ENCODE measurements around the gene SYTL3.
A peak's percentile ranks its signal among the peaks of the same experiment; 100 is the strongest.

SYTL3 gene

GRCh38 chr6:158715330-158716311 lies 65.8 kb downstream of the SYTL3 start:
- no peak overlapping the region for H2AFZ ChIP-seq (ENCODE audit: low read length)
- no peak for TF ChIP-seq EZH2phosphoT487 (IDR thresholded peaks at IDR 0.05; ENCODE audit: borderline replicate concordance)
- TF ChIP-seq, protein P1, sequence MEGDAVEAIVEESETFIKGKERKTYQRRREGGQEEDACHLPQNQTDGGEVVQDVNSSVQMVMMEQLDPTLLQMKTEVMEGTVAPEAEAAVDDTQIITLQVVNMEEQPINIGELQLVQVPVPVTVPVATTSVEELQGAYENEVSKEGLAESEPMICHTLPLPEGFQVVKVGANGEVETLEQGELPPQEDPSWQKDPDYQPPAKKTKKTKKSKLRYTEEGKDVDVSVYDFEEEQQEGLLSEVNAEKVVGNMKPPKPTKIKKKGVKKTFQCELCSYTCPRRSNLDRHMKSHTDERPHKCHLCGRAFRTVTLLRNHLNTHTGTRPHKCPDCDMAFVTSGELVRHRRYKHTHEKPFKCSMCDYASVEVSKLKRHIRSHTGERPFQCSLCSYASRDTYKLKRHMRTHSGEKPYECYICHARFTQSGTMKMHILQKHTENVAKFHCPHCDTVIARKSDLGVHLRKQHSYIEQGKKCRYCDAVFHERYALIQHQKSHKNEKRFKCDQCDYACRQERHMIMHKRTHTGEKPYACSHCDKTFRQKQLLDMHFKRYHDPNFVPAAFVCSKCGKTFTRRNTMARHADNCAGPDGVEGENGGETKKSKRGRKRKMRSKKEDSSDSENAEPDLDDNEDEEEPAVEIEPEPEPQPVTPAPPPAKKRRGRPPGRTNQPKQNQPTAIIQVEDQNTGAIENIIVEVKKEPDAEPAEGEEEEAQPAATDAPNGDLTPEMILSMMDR (conservative IDR thresholded peaks at IDR 0.05; ENCODE audit: low read length), result no peak
- H3K4me2 ChIP-seq (ENCODE audit: low read depth, low read length, poor library complexity, severe bottlenecking), result no peak overlapping the region

DNA sequence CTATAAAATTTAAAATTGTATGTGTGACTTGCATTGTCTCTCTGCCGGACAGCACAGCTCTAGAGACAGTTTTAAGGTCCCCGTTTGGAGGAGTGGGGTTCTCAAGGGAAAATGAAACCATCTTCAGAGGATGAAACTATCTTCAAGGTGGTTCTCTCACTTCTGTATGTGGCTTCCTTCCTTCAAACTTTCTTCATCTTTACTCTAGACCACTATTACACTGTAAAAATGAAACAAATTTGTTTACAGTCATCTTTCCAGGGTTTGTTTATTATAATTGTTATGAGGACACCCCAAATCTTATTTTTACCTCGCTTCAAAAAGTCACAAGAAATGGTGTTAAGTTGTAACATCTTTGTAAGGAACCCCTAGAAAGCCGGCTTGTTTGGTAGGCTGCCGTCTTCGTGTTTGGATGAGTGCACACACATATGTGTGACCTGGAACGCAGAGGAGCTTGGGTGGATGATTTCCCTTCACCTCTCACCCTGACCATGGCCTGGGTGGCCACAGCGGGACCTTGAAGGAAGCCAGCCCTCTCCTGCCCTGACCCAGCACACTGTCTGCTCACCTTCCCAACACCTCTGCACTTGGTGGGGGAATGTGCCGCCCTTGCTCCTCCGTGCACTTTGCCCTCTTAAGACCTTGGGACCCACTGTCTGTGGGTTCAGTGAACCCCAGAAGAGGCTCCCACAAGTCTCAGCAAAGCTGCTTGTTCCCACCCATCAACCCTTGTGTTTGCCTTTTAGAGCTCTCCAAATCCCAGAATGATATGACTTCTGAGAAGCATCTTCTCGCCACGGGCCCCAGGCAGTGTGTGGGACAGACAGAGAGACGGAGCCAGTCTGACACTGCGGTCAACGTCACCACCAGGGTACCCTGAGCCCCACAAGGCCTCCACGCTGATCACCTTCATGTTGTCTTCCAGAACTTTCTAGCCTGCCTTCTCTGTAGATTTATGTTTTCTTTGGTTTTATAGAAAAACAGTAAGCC lies 67.8 kb downstream of the SYTL3 start:
- Histone ChIP-seq H2AFZ (ENCODE audit: low read length) (no peak overlapping the region), H3K9me2 (replicated peaks; ENCODE audit: low read depth, low read length) (no peaks in the 10 kb centered on the region), H3K9me3 (ENCODE audit: insufficient read depth, low read depth, low read length) (no peaks in the 10 kb centered on the region), H3K4me3 (ENCODE audit: low read length, poor library complexity, severe bottlenecking) (no peak overlapping the region), H3K79me2 (ENCODE audit: insufficient read depth, low read length) (no peaks in the 10 kb centered on the region), H4K20me1 (ENCODE audit: insufficient read depth, low read length, poor library complexity, severe bottlenecking) (no peaks in the 10 kb centered on the region), H3K9ac (ENCODE audit: low read depth, low read length, poor library complexity, severe bottlenecking) (no peak overlapping the region), H3K36me3 (ENCODE audit: insufficient read depth, low read length) (no peaks in the 10 kb centered on the region), H3K4me1 (ENCODE audit: insufficient read depth, low read length, poor library complexity, severe bottlenecking) (peaks cover 22% of the 10 kb centered on the region), H3K27me3 (ENCODE audit: insufficient read depth, low read length, poor library complexity, severe bottlenecking) (no peaks in the 10 kb centered on the region), H3K4me2 (ENCODE audit: low read depth, low read length, poor library complexity, severe bottlenecking) (no peak overlapping the region), H3F3A (ENCODE audit: low read depth) (no peaks in the 10 kb centered on the region)
- TF ChIP-seq, protein P1 (conservative IDR thresholded peaks at IDR 0.05; ENCODE audit: low read length), result no peak

More at GRCh38 chr6:158715330-158716311, 65.8 kb downstream of the SYTL3 start:
- H3F3A ChIP-seq (ENCODE audit: low read depth), result no peaks in the 10 kb centered on the region
- no peaks in the 10 kb centered on the region for H3K9me3 ChIP-seq (ENCODE audit: insufficient read depth, low read depth, low read length)
- H3K27me3 ChIP-seq (ENCODE audit: insufficient read depth, low read length, poor library complexity, severe bottlenecking), result no peaks in the 10 kb centered on the region
- no peaks in the 10 kb centered on the region for H3K36me3 ChIP-seq (ENCODE audit: insufficient read depth, low read length)
- H3K9ac ChIP-seq (ENCODE audit: low read depth, low read length, poor library complexity, severe bottlenecking), result no peak overlapping the region
- H4K20me1 ChIP-seq (ENCODE audit: insufficient read depth, low read length, poor library complexity, severe bottlenecking), result no peaks in the 10 kb centered on the region
- peaks cover 14% of the 10 kb centered on the region for H3K4me1 ChIP-seq (ENCODE audit: insufficient read depth, low read length, poor library complexity, severe bottlenecking)
- no peak overlapping the region for H3K4me3 ChIP-seq (ENCODE audit: low read length, poor library complexity, severe bottlenecking)
- no peaks in the 10 kb centered on the region for H3K79me2 ChIP-seq (ENCODE audit: insufficient read depth, low read length)
- no peaks in the 10 kb centered on the region for H3K9me2 ChIP-seq (replicated peaks; ENCODE audit: low read depth, low read length)

- Histone ChIP-seq H2AFZ (ENCODE audit: low read length) (no peak overlapping the region), H3F3A (ENCODE audit: low read depth) (no peaks in the 10 kb centered on the region)
Observed at GRCh38 chr6:158718461-158719046, 68.7 kb downstream of the SYTL3 start.

More at GRCh38 chr6:158718461-158719046, 68.7 kb downstream of the SYTL3 start:
- Histone ChIP-seq H3K4me1 (ENCODE audit: insufficient read depth, low read length, poor library complexity, severe bottlenecking) (peaks cover 15% of the 10 kb centered on the region), H4K20me1 (ENCODE audit: insufficient read depth, low read length, poor library complexity, severe bottlenecking) (no peaks in the 10 kb centered on the region), H3K27me3 (ENCODE audit: insufficient read depth, low read length, poor library complexity, severe bottlenecking) (no peaks in the 10 kb centered on the region), H3K9me2 (replicated peaks; ENCODE audit: low read depth, low read length) (no peaks in the 10 kb centered on the region), H3K79me2 (ENCODE audit: insufficient read depth, low read length) (no peaks in the 10 kb centered on the region), H3K4me2 (ENCODE audit: low read depth, low read length, poor library complexity, severe bottlenecking) (no peak overlapping the region), H3K36me3 (ENCODE audit: insufficient read depth, low read length) (no peaks in the 10 kb centered on the region), H3K9ac (ENCODE audit: low read depth, low read length, poor library complexity, severe bottlenecking) (no peak overlapping the region), H3K9me3 (ENCODE audit: insufficient read depth, low read depth, low read length) (no peaks in the 10 kb centered on the region), H3K4me3 (ENCODE audit: low read length, poor library complexity, severe bottlenecking) (no peak overlapping the region)
- TF ChIP-seq, protein P1 (conservative IDR thresholded peaks at IDR 0.05; ENCODE audit: low read length), result peak; percentile 90
- no peak for TF ChIP-seq EZH2phosphoT487 (IDR thresholded peaks at IDR 0.05; ENCODE audit: borderline replicate concordance)
